OCI-LY3 (cell line): Measurements from ENCODE around the gene CADM4.
"Not testable (repeated sequence)": the region's sequence is repeated elsewhere in the genome, so short reads cannot be mapped to it uniquely, and the experiment has no call there.

Experiments used
- EZH2phosphoT487 ChIP-seq: fragments of 200-600 bp; shearing (Covaris generic); IDR thresholded peaks from 2 replicates; pipeline ENCODE4 v1.6.1; 2018; ENCODE audit warnings: antibody characterized with exemption, mixed run types, low read depth
- TF ChIP-seq, protein P1 (sequence below): fragments of 200-600, 300-600 bp; sonication (generic); IDR thresholded peaks from 2 replicates; pipeline ENCODE4 v1.5.1; 2014; ENCODE audit warnings: antibody characterized with exemption, low read length, low read depth

DNA sequence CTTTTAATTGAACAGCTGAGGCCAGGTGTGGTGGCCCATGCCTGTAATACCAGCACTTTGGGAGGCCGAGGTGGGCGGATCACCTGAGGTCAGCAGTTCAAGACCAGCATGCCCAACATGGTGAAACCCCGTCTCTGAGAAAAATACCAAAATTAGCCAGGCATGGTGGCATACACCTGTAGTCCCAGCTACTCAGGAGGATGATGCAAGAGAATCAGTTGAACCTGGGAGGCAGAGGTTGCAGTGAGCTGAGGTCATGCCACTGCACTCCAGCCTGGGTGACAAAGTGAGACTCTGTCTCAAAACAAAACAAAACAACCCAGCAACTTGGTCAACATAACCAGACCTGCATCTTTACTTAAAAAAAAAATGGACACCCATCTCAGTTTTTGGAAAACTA, 52.6 kb downstream of the CADM4 start:
- TF ChIP-seq, protein P1, sequence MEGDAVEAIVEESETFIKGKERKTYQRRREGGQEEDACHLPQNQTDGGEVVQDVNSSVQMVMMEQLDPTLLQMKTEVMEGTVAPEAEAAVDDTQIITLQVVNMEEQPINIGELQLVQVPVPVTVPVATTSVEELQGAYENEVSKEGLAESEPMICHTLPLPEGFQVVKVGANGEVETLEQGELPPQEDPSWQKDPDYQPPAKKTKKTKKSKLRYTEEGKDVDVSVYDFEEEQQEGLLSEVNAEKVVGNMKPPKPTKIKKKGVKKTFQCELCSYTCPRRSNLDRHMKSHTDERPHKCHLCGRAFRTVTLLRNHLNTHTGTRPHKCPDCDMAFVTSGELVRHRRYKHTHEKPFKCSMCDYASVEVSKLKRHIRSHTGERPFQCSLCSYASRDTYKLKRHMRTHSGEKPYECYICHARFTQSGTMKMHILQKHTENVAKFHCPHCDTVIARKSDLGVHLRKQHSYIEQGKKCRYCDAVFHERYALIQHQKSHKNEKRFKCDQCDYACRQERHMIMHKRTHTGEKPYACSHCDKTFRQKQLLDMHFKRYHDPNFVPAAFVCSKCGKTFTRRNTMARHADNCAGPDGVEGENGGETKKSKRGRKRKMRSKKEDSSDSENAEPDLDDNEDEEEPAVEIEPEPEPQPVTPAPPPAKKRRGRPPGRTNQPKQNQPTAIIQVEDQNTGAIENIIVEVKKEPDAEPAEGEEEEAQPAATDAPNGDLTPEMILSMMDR = not testable (repeated sequence)
- TF ChIP-seq EZH2phosphoT487 = not testable (repeated sequence)
